Adrenal gland (tissue), 5 donors: ENCODE measurements around the gene CDS2.

Experiments
- POLR2A ChIP-seq, 2 donors: fragments of 450-650 bp; IDR thresholded peaks; one replicate each; pipeline ENCODE4 v1.6.1; 2017; ENCODE audit warnings: antibody characterized with exemption in 2 of 2, mild to moderate bottlenecking in 2 of 2, moderate library complexity in 1 of 2
- TF ChIP-seq, protein P1 (sequence below), 6 experiments: fragments of 450-650 bp in 4 of 6; fragments of 200-600 bp in 2 of 6; sonication (generic) in 1 of 6; IDR thresholded peaks; 1 replicate in 5 of 6; 2 replicates in 1 of 6; pipeline versions ENCODE4 v1.5.1 to v1.8.0; 2016 to 2021; ENCODE audit warnings: antibody characterized with exemption in 6 of 6, mild to moderate bottlenecking in 2 of 6, moderate library complexity in 1 of 6
- donor health status: DM: no; HTN: no; CAD: no.

DNA sequence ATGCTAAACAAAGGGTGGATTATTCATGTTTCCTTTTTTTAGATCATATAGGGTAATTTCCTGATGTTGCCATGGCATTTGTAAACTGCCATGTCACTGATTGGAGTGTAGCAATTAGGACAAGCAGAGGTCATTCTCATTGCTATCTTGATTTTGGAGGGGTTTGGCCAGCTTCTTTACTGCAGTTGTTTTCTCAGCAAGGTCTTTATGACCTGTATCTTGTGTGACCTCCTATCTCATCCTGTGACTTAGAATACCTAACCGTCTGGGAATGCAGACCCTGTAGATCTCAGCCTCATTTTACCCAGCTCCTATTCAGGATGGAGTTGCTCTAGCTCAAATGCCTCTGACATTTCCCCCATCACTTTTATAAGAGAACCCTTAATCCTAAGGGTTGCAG lies 53.6 kb downstream of the CDS2 start:
- TF ChIP-seq, protein P1, sequence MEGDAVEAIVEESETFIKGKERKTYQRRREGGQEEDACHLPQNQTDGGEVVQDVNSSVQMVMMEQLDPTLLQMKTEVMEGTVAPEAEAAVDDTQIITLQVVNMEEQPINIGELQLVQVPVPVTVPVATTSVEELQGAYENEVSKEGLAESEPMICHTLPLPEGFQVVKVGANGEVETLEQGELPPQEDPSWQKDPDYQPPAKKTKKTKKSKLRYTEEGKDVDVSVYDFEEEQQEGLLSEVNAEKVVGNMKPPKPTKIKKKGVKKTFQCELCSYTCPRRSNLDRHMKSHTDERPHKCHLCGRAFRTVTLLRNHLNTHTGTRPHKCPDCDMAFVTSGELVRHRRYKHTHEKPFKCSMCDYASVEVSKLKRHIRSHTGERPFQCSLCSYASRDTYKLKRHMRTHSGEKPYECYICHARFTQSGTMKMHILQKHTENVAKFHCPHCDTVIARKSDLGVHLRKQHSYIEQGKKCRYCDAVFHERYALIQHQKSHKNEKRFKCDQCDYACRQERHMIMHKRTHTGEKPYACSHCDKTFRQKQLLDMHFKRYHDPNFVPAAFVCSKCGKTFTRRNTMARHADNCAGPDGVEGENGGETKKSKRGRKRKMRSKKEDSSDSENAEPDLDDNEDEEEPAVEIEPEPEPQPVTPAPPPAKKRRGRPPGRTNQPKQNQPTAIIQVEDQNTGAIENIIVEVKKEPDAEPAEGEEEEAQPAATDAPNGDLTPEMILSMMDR (IDR thresholded peaks at IDR 0.05): no peak
- TF ChIP-seq POLR2A (IDR thresholded peaks at IDR 0.05): no peak
